ENCODE results near the gene LAMA1. TPM values are rescaled to one million over a fixed set of nuclear protein-coding genes. Genes with fewer than 3 reads are reported as not detected.

The LAMA1 gene
- polyA plus RNA-seq, 4 donors: 0.40 to 5.7 (median 2.4) TPM

- DNase-seq (no peak), FAIRE-seq (no peak)
- Histone ChIP-seq H3K27me3 (ENCODE audit: control insufficient read depth in 3 of 3, insufficient read depth in 3 of 3, low read length in 3 of 3) (no peaks in the 10 kb centered on the region), H3K27ac (ENCODE audit: low read depth in 1 of 3, low read length in 2 of 3) (no peak overlapping the region), H3K4me1 (ENCODE audit: control insufficient read depth in 3 of 3, insufficient read depth in 2 of 3, low read depth in 1 of 3, low read length in 2 of 3) (no peaks in the 10 kb centered on the region), H3K9me3 (ENCODE audit: control insufficient read depth in 2 of 2, insufficient read depth in 1 of 2, low read depth in 1 of 2, low read length in 1 of 2) (no peaks in the 10 kb centered on the region), H3K4me3 (ENCODE audit: low read depth in 1 of 3, low read length in 3 of 3) (no peak overlapping the region), H3K36me3 (ENCODE audit: control insufficient read depth in 3 of 3, insufficient read depth in 2 of 3, low read depth in 1 of 3, low read length in 3 of 3) (no peaks in the 10 kb centered on the region)
- WGBS, 3 donors: 47 to 61% (median 49%) methylated on average over 2 of the region's 2 CpGs
Observed at GRCh38 chr18:6980363-6980762, 137.2 kb downstream of the LAMA1 start.

GRCh38 chr18:6979954-6980353, 137.6 kb downstream of the LAMA1 start:
- Histone ChIP-seq H3K27me3 (ENCODE audit: control insufficient read depth in 3 of 3, insufficient read depth in 3 of 3, low read length in 3 of 3) (no peaks in the 10 kb centered on the region), H3K36me3 (ENCODE audit: control insufficient read depth in 3 of 3, insufficient read depth in 2 of 3, low read depth in 1 of 3, low read length in 3 of 3) (no peaks in the 10 kb centered on the region), H3K4me3 (ENCODE audit: low read depth in 1 of 3, low read length in 3 of 3) (no peak overlapping the region), H3K4me1 (ENCODE audit: control insufficient read depth in 3 of 3, insufficient read depth in 2 of 3, low read depth in 1 of 3, low read length in 2 of 3) (no peaks in the 10 kb centered on the region), H3K27ac (ENCODE audit: low read depth in 1 of 3, low read length in 2 of 3) (no peak overlapping the region), H3K9me3 (ENCODE audit: control insufficient read depth in 2 of 2, insufficient read depth in 1 of 2, low read depth in 1 of 2, low read length in 1 of 2) (no peaks in the 10 kb centered on the region)
- 92 to 95% (median 93%) methylated on average over 3 of the region's 3 CpGs for WGBS, 3 donors
- DNase-seq: no peak
- no peak for FAIRE-seq

- no peak overlapping the region for H3K27ac ChIP-seq (ENCODE audit: low read depth in 1 of 3, low read length in 2 of 3)
- no peaks in the 10 kb centered on the region for H3K36me3 ChIP-seq (ENCODE audit: control insufficient read depth in 3 of 3, insufficient read depth in 2 of 3, low read depth in 1 of 3, low read length in 3 of 3)
- no peaks in the 10 kb centered on the region for H3K9me3 ChIP-seq (ENCODE audit: control insufficient read depth in 2 of 2, insufficient read depth in 1 of 2, low read depth in 1 of 2, low read length in 1 of 2)
- no peak overlapping the region for H3K4me3 ChIP-seq (ENCODE audit: low read depth in 1 of 3, low read length in 3 of 3)
- WGBS, 3 donors: 56 to 79% (median 61%) methylated on average over 3 of the region's 3 CpGs
- no peaks in the 10 kb centered on the region for H3K27me3 ChIP-seq (ENCODE audit: control insufficient read depth in 3 of 3, insufficient read depth in 3 of 3, low read length in 3 of 3)
- no peaks in the 10 kb centered on the region for H3K4me1 ChIP-seq (ENCODE audit: control insufficient read depth in 3 of 3, insufficient read depth in 2 of 3, low read depth in 1 of 3, low read length in 2 of 3)
- DNase-seq: no peak
- no peak for FAIRE-seq
Observed at GRCh38 chr18:6976935-6977334, 140.7 kb downstream of the LAMA1 start.

- DNase-seq (no peak), FAIRE-seq (no peak)
- WGBS, 3 donors: 89 to 94% (median 92%) methylated on average over 6 of the region's 6 CpGs
- Histone ChIP-seq H3K27ac (ENCODE audit: low read depth in 1 of 3, low read length in 2 of 3) (no peak overlapping the region), H3K36me3 (ENCODE audit: control insufficient read depth in 3 of 3, insufficient read depth in 2 of 3, low read depth in 1 of 3, low read length in 3 of 3) (no peaks in the 10 kb centered on the region), H3K4me3 (ENCODE audit: low read depth in 1 of 3, low read length in 3 of 3) (no peak overlapping the region), H3K9me3 (ENCODE audit: control insufficient read depth in 2 of 2, insufficient read depth in 1 of 2, low read depth in 1 of 2, low read length in 1 of 2) (no peaks in the 10 kb centered on the region), H3K4me1 (ENCODE audit: control insufficient read depth in 3 of 3, insufficient read depth in 2 of 3, low read depth in 1 of 3, low read length in 2 of 3) (no peaks in the 10 kb centered on the region), H3K27me3 (ENCODE audit: control insufficient read depth in 3 of 3, insufficient read depth in 3 of 3, low read length in 3 of 3) (no peaks in the 10 kb centered on the region)
Observed at GRCh38 chr18:6975084-6975483, 142.5 kb downstream of the LAMA1 start.

GRCh38 chr18:6971823-6972478, 145.6 kb downstream of the LAMA1 start:
- Histone ChIP-seq H3K36me3 (ENCODE audit: control insufficient read depth in 3 of 3, insufficient read depth in 2 of 3, low read depth in 1 of 3, low read length in 3 of 3) (no peaks in the 10 kb centered on the region), H3K27ac (ENCODE audit: low read depth in 1 of 3, low read length in 2 of 3) (no peak overlapping the region)

GRCh38 chr18:6963452-6964097, 154.0 kb downstream of the LAMA1 start:
- WGBS, 3 donors: 76 to 93% (median 89%) methylated on average over 2 of the region's 2 CpGs
- Histone ChIP-seq H3K36me3 (ENCODE audit: control insufficient read depth in 3 of 3, insufficient read depth in 2 of 3, low read depth in 1 of 3, low read length in 3 of 3) (no peaks in the 10 kb centered on the region), H3K4me3 (ENCODE audit: low read depth in 1 of 3, low read length in 3 of 3) (no peak overlapping the region), H3K27me3 (ENCODE audit: control insufficient read depth in 3 of 3, insufficient read depth in 3 of 3, low read length in 3 of 3) (no peaks in the 10 kb centered on the region), H3K9me3 (ENCODE audit: control insufficient read depth in 2 of 2, insufficient read depth in 1 of 2, low read depth in 1 of 2, low read length in 1 of 2) (no peaks in the 10 kb centered on the region), H3K4me1 (ENCODE audit: control insufficient read depth in 3 of 3, insufficient read depth in 2 of 3, low read depth in 1 of 3, low read length in 2 of 3) (peaks cover 0 to 4% (median 3%) of the 10 kb centered on the region in 3 donors), H3K27ac (ENCODE audit: low read depth in 1 of 3, low read length in 2 of 3) (no peak overlapping the region)
- FAIRE-seq (no peak), DNase-seq (no peak)

More at GRCh38 chr18:6971823-6972478, 145.6 kb downstream of the LAMA1 start:
- H3K4me3 ChIP-seq (ENCODE audit: low read depth in 1 of 3, low read length in 3 of 3): no peak overlapping the region
- H3K9me3 ChIP-seq (ENCODE audit: control insufficient read depth in 2 of 2, insufficient read depth in 1 of 2, low read depth in 1 of 2, low read length in 1 of 2): no peaks in the 10 kb centered on the region
- no peak for DNase-seq
- H3K4me1 ChIP-seq (ENCODE audit: control insufficient read depth in 3 of 3, insufficient read depth in 2 of 3, low read depth in 1 of 3, low read length in 2 of 3): no peaks in the 10 kb centered on the region
- 85 to 92% (median 89%) methylated on average over 7 of the region's 7 CpGs for WGBS, 3 donors
- H3K27me3 ChIP-seq (ENCODE audit: control insufficient read depth in 3 of 3, insufficient read depth in 3 of 3, low read length in 3 of 3): no peaks in the 10 kb centered on the region
- FAIRE-seq: no peak

GRCh38 chr18:6962571-6963451, 154.8 kb downstream of the LAMA1 start:
- Histone ChIP-seq H3K4me3 (ENCODE audit: low read depth in 1 of 3, low read length in 3 of 3) (no peak overlapping the region), H3K9me3 (ENCODE audit: control insufficient read depth in 2 of 2, insufficient read depth in 1 of 2, low read depth in 1 of 2, low read length in 1 of 2) (no peaks in the 10 kb centered on the region), H3K36me3 (ENCODE audit: control insufficient read depth in 3 of 3, insufficient read depth in 2 of 3, low read depth in 1 of 3, low read length in 3 of 3) (no peaks in the 10 kb centered on the region), H3K4me1 (ENCODE audit: control insufficient read depth in 3 of 3, insufficient read depth in 2 of 3, low read depth in 1 of 3, low read length in 2 of 3) (peaks cover 0 to 4% (median 3%) of the 10 kb centered on the region in 3 donors), H3K27me3 (ENCODE audit: control insufficient read depth in 3 of 3, insufficient read depth in 3 of 3, low read length in 3 of 3) (no peaks in the 10 kb centered on the region), H3K27ac (ENCODE audit: low read depth in 1 of 3, low read length in 2 of 3) (no peak overlapping the region)
- 54 to 72% (median 65%) methylated on average over 9 of the region's 9 CpGs for WGBS, 3 donors
- DNase-seq: peak; percentile 30 to 66
- FAIRE-seq: no peak

- no peak overlapping the region for H3K27ac ChIP-seq (ENCODE audit: low read depth in 1 of 3, low read length in 2 of 3)
- H3K4me1 ChIP-seq (ENCODE audit: control insufficient read depth in 3 of 3, insufficient read depth in 2 of 3, low read depth in 1 of 3, low read length in 2 of 3): peaks cover 0 to 4% (median 3%) of the 10 kb centered on the region in 3 donors
- H3K4me3 ChIP-seq (ENCODE audit: low read depth in 1 of 3, low read length in 3 of 3): no peak overlapping the region
- 84 to 90% (median 90%) methylated on average over 9 of the region's 9 CpGs for WGBS, 3 donors
- DNase-seq: no peak
- FAIRE-seq: no peak
- no peaks in the 10 kb centered on the region for H3K27me3 ChIP-seq (ENCODE audit: control insufficient read depth in 3 of 3, insufficient read depth in 3 of 3, low read length in 3 of 3)
- no peaks in the 10 kb centered on the region for H3K9me3 ChIP-seq (ENCODE audit: control insufficient read depth in 2 of 2, insufficient read depth in 1 of 2, low read depth in 1 of 2, low read length in 1 of 2)
- no peaks in the 10 kb centered on the region for H3K36me3 ChIP-seq (ENCODE audit: control insufficient read depth in 3 of 3, insufficient read depth in 2 of 3, low read depth in 1 of 3, low read length in 3 of 3)
Observed at GRCh38 chr18:6961331-6961730, 156.3 kb downstream of the LAMA1 start.

All from small intestine (tissue), 7 donors.